ENCODE data around the gene SKA3.
"Not testable (repeated sequence)": the region's sequence is repeated elsewhere in the genome, so short reads cannot be mapped to it uniquely, and the experiment has no call there.

Gene SKA3

GRCh38 chr13:21165606-21166005 lies 10.7 kb downstream of the SKA3 start:
- not testable (repeated sequence) for DNase-seq

- no peak for DNase-seq
These were observed 11.7 kb downstream of the SKA3 start for GRCh38 chr13:21164631-21165030.

- DNase-seq, result no peak
These were observed 24.0 kb downstream of the SKA3 start for GRCh38 chr13:21152251-21152899.

- no peak for DNase-seq
These were observed 26.3 kb downstream of the SKA3 start for GRCh38 chr13:21150013-21150412.

GRCh38 chr13:21149568-21149967 lies 26.8 kb downstream of the SKA3 start:
- DNase-seq, result no peak

GRCh38 chr13:21148557-21149258 lies 27.6 kb downstream of the SKA3 start:
- DNase-seq, result no peak

- DNase-seq, result no peak
These were observed 28.5 kb downstream of the SKA3 start for GRCh38 chr13:21147827-21148226.

- no peak for DNase-seq
These were observed 33.6 kb downstream of the SKA3 start for GRCh38 chr13:21142766-21143165.

GRCh38 chr13:21139374-21139773 lies 37.0 kb downstream of the SKA3 start:
- DNase-seq, result no peak

- DNase-seq, result no peak
These were observed 37.8 kb downstream of the SKA3 start for GRCh38 chr13:21138561-21138960.

- no peak for DNase-seq
These were observed 38.7 kb downstream of the SKA3 start for GRCh38 chr13:21137696-21138095.

- not testable (repeated sequence) for DNase-seq
These were observed 40.5 kb downstream of the SKA3 start for GRCh38 chr13:21135833-21136232.

GRCh38 chr13:21134475-21134874 lies 41.9 kb downstream of the SKA3 start:
- DNase-seq, result no peak

- no peak for DNase-seq
These were observed 43.3 kb downstream of the SKA3 start for GRCh38 chr13:21133077-21133476.

- DNase-seq, result no peak
These were observed 46.2 kb downstream of the SKA3 start for GRCh38 chr13:21130116-21130515.

- peak; percentile 23 to 62 for DNase-seq
These were observed 51.5 kb downstream of the SKA3 start for GRCh38 chr13:21124852-21125251.

- no peak for DNase-seq
These were observed 52.4 kb downstream of the SKA3 start for GRCh38 chr13:21123956-21124355.

- no peak for DNase-seq
These were observed 54.7 kb downstream of the SKA3 start for GRCh38 chr13:21121616-21122015.

GRCh38 chr13:21120191-21120590 lies 56.2 kb downstream of the SKA3 start:
- DNase-seq, result no peak

- DNase-seq, result no peak
These were observed 56.8 kb downstream of the SKA3 start for GRCh38 chr13:21119526-21119925.

- DNase-seq, result no peak
These were observed 58.2 kb downstream of the SKA3 start for GRCh38 chr13:21118180-21118579.

- DNase-seq, result no peak
These were observed 59.1 kb downstream of the SKA3 start for GRCh38 chr13:21117104-21117809.

GRCh38 chr13:21116141-21116540 lies 60.2 kb downstream of the SKA3 start:
- DNase-seq, result no peak

GRCh38 chr13:21115231-21115630 lies 61.1 kb downstream of the SKA3 start:
- no peak for DNase-seq
